Smooth muscle cell (in vitro differentiated cells): Measurements from ENCODE around the gene PACSIN2. TPM values are rescaled to one million over a fixed set of nuclear protein-coding genes. Genes with fewer than 3 reads are reported as not detected.

ENCODE experiments used
- DNase-seq: peaks from one replicate; lab custom pipeline; 2025; ENCODE audit not compliant: unreplicated experiment; lab: John Stamatoyannopoulos, UW
- H2AFZ ChIP-seq: fragments of 200-600 bp; sonication (generic); 2 replicates; pipeline ENCODE4 v1.6.0; 2016; ENCODE audit warnings: antibody characterized with exemption, low read depth, mild to moderate bottlenecking
- H3F3A ChIP-seq: fragments of 200-600 bp; sonication (generic); 2 replicates; pipeline ENCODE4 v1.6.0; 2017; ENCODE audit warnings: antibody characterized with exemption, low read depth
- H3K27ac ChIP-seq: fragments of 200-600 bp; sonication (generic); 2 replicates; pipeline ENCODE4 v1.5.1; 2016; ENCODE audit warnings: low read depth, mild to moderate bottlenecking
- H3K27me3 ChIP-seq: fragments of 200-600 bp; sonication (generic); 2 replicates; pipeline ENCODE4 v1.6.1; 2016; ENCODE audit warnings: low read depth, mild to moderate bottlenecking
- H3K36me3 ChIP-seq: fragments of 200-600 bp; sonication (generic); 2 replicates; pipeline ENCODE4 v1.5.1; 2016; ENCODE audit warnings: low read depth
- H3K4me1 ChIP-seq: fragments of 200-600 bp; sonication (generic); 2 replicates; pipeline ENCODE4 v1.5.1; 2016; ENCODE audit warnings: low read depth
- H3K4me2 ChIP-seq: fragments of 200-600 bp; sonication (generic); 2 replicates; pipeline ENCODE4 v1.6.0; 2016; ENCODE audit warnings: mild to moderate bottlenecking
- H3K4me3 ChIP-seq: fragments of 200-600 bp; sonication (generic); 2 replicates; pipeline ENCODE4 v1.5.1; 2016; ENCODE audit warnings: mild to moderate bottlenecking
- H3K79me2 ChIP-seq: fragments of 200-600 bp; sonication (generic); 2 replicates; pipeline ENCODE4 v1.6.0; 2016; ENCODE audit warnings: low read depth, mild to moderate bottlenecking
- H3K9ac ChIP-seq: fragments of 200-600 bp; sonication (generic); 2 replicates; pipeline ENCODE4 v1.6.0; 2016; ENCODE audit warnings: low read depth
- H3K9me3 ChIP-seq: fragments of 200-600 bp; sonication (generic); replicated peaks from 2 replicates; pipeline ENCODE4 v1.5.1; 2016; ENCODE audit warnings: low read depth
- H4K20me1 ChIP-seq: fragments of 200-600 bp; sonication (generic); 2 replicates; pipeline ENCODE4 v1.6.0; 2016; ENCODE audit warnings: low read depth
- CTCF ChIP-seq: fragments of 200-600 bp; sonication (generic); IDR thresholded peaks from 2 replicates; pipeline ENCODE4 v1.5.1; 2017; ENCODE audit warnings: borderline replicate concordance, mild to moderate bottlenecking, antibody characterized with exemption; ENCODE audit not compliant: insufficient read depth, poor library complexity, severe bottlenecking
- WGBS: methylation state at CpG from one replicate; pipeline ENCODE4 v1.1.7; 2016; ENCODE audit warnings: low lambda C conversion rate; 5-methylcytosine and 5-hydroxymethylcytosine counted together
- polyA plus RNA-seq: library from polyadenylated mRNA; unstranded; fragments of >200 nt; fragmentation: Nextera tagmentation; extraction: Ambion mirVana; gene quantifications from 2 replicates; pipeline ENCODE4 v1.2.1, GENCODE V29; 2016
- total RNA-seq: library from RNA; depleted of rRNA; stranded (reverse); fragments of >200 nt; gene quantifications from 2 replicates; pipeline ENCODE4 v1.2.3, GENCODE V29; 2014

Gene PACSIN2
- total and polyA plus RNA-seq, 2 experiments from 2014 or later, result 34.7 to 41.1 TPM

- H2AFZ ChIP-seq, result no peak overlapping the region
- DNase-seq, result no peak
- H3K4me1 ChIP-seq, result no peaks in the 10 kb centered on the region
- H4K20me1 ChIP-seq, result peaks cover 99% of the 10 kb centered on the region
- H3K36me3 ChIP-seq, result no peaks in the 10 kb centered on the region
- H3K9ac ChIP-seq, result no peak overlapping the region
- 80% methylated on average over 14 of the region's 14 CpGs for WGBS
- no peak overlapping the region for H3K4me3 ChIP-seq
- H3K27ac ChIP-seq, result peak overlapping the region; percentile 25
- H3K79me2 ChIP-seq, result peaks cover 43% of the 10 kb centered on the region
- H3K27me3 ChIP-seq, result no peaks in the 10 kb centered on the region
- H3K4me2 ChIP-seq, result no peak overlapping the region
- H3K9me3 ChIP-seq, result no peaks in the 10 kb centered on the region
- H3F3A ChIP-seq, result peaks cover 5% of the 10 kb centered on the region
- peak; percentile 20 for TF ChIP-seq CTCF
These were observed 113.0 kb downstream of the PACSIN2 start for GRCh38 chr22:42901790-42902508.

- Histone ChIP-seq H3K4me3 (no peak overlapping the region), H3K9me3 (no peaks in the 10 kb centered on the region), H3K9ac (no peak overlapping the region), H3K36me3 (no peaks in the 10 kb centered on the region), H3K4me2 (no peak overlapping the region), H3K4me1 (no peaks in the 10 kb centered on the region), H3F3A (peaks cover 5% of the 10 kb centered on the region), H3K79me2 (peaks cover 25% of the 10 kb centered on the region), H4K20me1 (peaks cover 98% of the 10 kb centered on the region), H2AFZ (no peak overlapping the region), H3K27me3 (no peaks in the 10 kb centered on the region), H3K27ac (no peak overlapping the region)
- TF ChIP-seq CTCF, result no peak
- no peak for DNase-seq
- WGBS, result 97% methylated on average over 7 of the region's 7 CpGs
These were observed 117.0 kb downstream of the PACSIN2 start for GRCh38 chr22:42897960-42898359.

GRCh38 chr22:42895541-42895981 lies 119.4 kb downstream of the PACSIN2 start:
- 92% methylated on average over 9 of the region's 9 CpGs for WGBS
- H3K4me1 ChIP-seq, result no peaks in the 10 kb centered on the region
- peaks cover 80% of the 10 kb centered on the region for H4K20me1 ChIP-seq
- H3K4me3 ChIP-seq, result no peak overlapping the region
- no peak overlapping the region for H3K27ac ChIP-seq
- no peaks in the 10 kb centered on the region for H3F3A ChIP-seq
- peaks cover 19% of the 10 kb centered on the region for H3K79me2 ChIP-seq
- no peak overlapping the region for H3K4me2 ChIP-seq
- H3K9ac ChIP-seq, result no peak overlapping the region
- no peaks in the 10 kb centered on the region for H3K36me3 ChIP-seq
- no peaks in the 10 kb centered on the region for H3K27me3 ChIP-seq
- no peak for DNase-seq
- no peaks in the 10 kb centered on the region for H3K9me3 ChIP-seq
- no peak overlapping the region for H2AFZ ChIP-seq
- no peak for TF ChIP-seq CTCF

GRCh38 chr22:42895087-42895486 lies 119.9 kb downstream of the PACSIN2 start:
- Histone ChIP-seq H3K9ac (no peak overlapping the region), H2AFZ (no peak overlapping the region), H4K20me1 (peaks cover 75% of the 10 kb centered on the region), H3K27ac (no peak overlapping the region), H3K4me3 (no peak overlapping the region), H3K9me3 (no peaks in the 10 kb centered on the region), H3K4me2 (no peak overlapping the region), H3F3A (no peaks in the 10 kb centered on the region), H3K27me3 (no peaks in the 10 kb centered on the region), H3K36me3 (no peaks in the 10 kb centered on the region), H3K79me2 (peaks cover 14% of the 10 kb centered on the region), H3K4me1 (no peaks in the 10 kb centered on the region)
- DNase-seq, result no peak
- WGBS, result 67% methylated on average over 7 of the region's 7 CpGs
- no peak for TF ChIP-seq CTCF
